ENCODE measurements around the gene CHRNA5. TPM values are rescaled to one million over a fixed set of nuclear protein-coding genes. Genes with fewer than 3 reads are reported as not detected.

Gene CHRNA5
- polyA plus RNA-seq, 3 donors, result 0.19 TPM; not detected in 2

GRCh38 chr15:78614021-78614420, 48.7 kb downstream of the CHRNA5 start:
- Histone ChIP-seq H3K4me3 (replicated peaks in 1 of 3; ENCODE audit: low read depth in 2 of 3, low read length in 3 of 3) (no peak overlapping the region), H3K4me2 (replicated peaks; ENCODE audit: extremely low read depth, low read length, poor library complexity, severe bottlenecking) (no peak overlapping the region), H3K27ac (ENCODE audit: low read depth in 1 of 2, low read length in 2 of 2) (no peak overlapping the region), H3K9me3 (replicated peaks in 1 of 2; ENCODE audit: control insufficient read depth in 1 of 2, insufficient read depth in 1 of 2, low read length in 2 of 2) (no peaks in the 10 kb centered on the region), H3K79me2 (ENCODE audit: insufficient read depth, low read length) (no peaks in the 10 kb centered on the region), H3K27me3 (ENCODE audit: control insufficient read depth in 2 of 2, insufficient read depth in 2 of 2, low read length in 2 of 2) (peaks cover 2 to 7% of the 10 kb centered on the region in 2 donors), H3K9ac (ENCODE audit: insufficient read depth, low read length, poor library complexity, severe bottlenecking) (no peak overlapping the region), H3K4me1 (ENCODE audit: control insufficient read depth in 1 of 2, insufficient read depth in 2 of 2, low read length in 2 of 2) (no peaks in the 10 kb centered on the region), H4K20me1 (ENCODE audit: insufficient read depth, low read length) (no peaks in the 10 kb centered on the region), H3K36me3 (replicated peaks in 1 of 2; ENCODE audit: control insufficient read depth in 1 of 2, insufficient read depth in 2 of 2, low read length in 2 of 2) (no peaks in the 10 kb centered on the region), H2AFZ (ENCODE audit: insufficient read depth, low read depth, low read length, poor library complexity, severe bottlenecking) (no peak overlapping the region)
- H3K27ac Mint-ChIP-seq, result no peak overlapping the region
- no peaks in the 10 kb centered on the region for H3K36me3 Mint-ChIP-seq
- H3K4me1 Mint-ChIP-seq, result peaks cover 9% of the 10 kb centered on the region
- H3K4me3 Mint-ChIP-seq, result no peak overlapping the region
- peaks cover 13 to 17% (median 13%) of the 10 kb centered on the region in 3 donors for H3K27me3 Mint-ChIP-seq (ENCODE audit: low read depth in 3 of 3)
- no peak for TF ChIP-seq CTCF (IDR thresholded peaks at IDR 0.05)
- 80% methylated on average over 1 of the region's 3 CpGs for WGBS (ENCODE audit: insufficient coverage)
- intact Hi-C loops (cut with micrococcal nuclease), result no loop called here
- peaks cover 0 to 4% (median 0%) of the 10 kb centered on the region in 7 donors for H3K9me3 Mint-ChIP-seq
- DNase-seq, result no peak

GRCh38 chr15:78615151-78615589, 49.9 kb downstream of the CHRNA5 start:
- H2AFZ ChIP-seq (ENCODE audit: insufficient read depth, low read depth, low read length, poor library complexity, severe bottlenecking), result no peak overlapping the region
- no peaks in the 10 kb centered on the region for H4K20me1 ChIP-seq (ENCODE audit: insufficient read depth, low read length)
- no peak for DNase-seq
- no peak overlapping the region for H3K4me3 ChIP-seq (replicated peaks in 1 of 3; ENCODE audit: low read depth in 2 of 3, low read length in 3 of 3)
- H3K9ac ChIP-seq (ENCODE audit: insufficient read depth, low read length, poor library complexity, severe bottlenecking), result no peak overlapping the region
- H3K79me2 ChIP-seq (ENCODE audit: insufficient read depth, low read length), result no peaks in the 10 kb centered on the region
- H3K4me1 Mint-ChIP-seq, result peaks cover 12% of the 10 kb centered on the region
- H3K27me3 ChIP-seq (ENCODE audit: control insufficient read depth in 2 of 2, insufficient read depth in 2 of 2, low read length in 2 of 2), result peaks cover 14 to 18% of the 10 kb centered on the region in 2 donors
- intact Hi-C loops (cut with micrococcal nuclease), result no loop called here
- 100% methylated on average over 3 of the region's 3 CpGs for WGBS (ENCODE audit: insufficient coverage)
- no peak overlapping the region for H3K4me2 ChIP-seq (replicated peaks; ENCODE audit: extremely low read depth, low read length, poor library complexity, severe bottlenecking)
- H3K4me1 ChIP-seq (ENCODE audit: control insufficient read depth in 1 of 2, insufficient read depth in 2 of 2, low read length in 2 of 2), result no peaks in the 10 kb centered on the region
- peaks cover 0 to 3% of the 10 kb centered on the region in 2 donors for H3K36me3 Mint-ChIP-seq
- peaks cover 20 to 23% (median 22%) of the 10 kb centered on the region in 3 donors for H3K27me3 Mint-ChIP-seq (ENCODE audit: low read depth in 3 of 3)
- H3K4me3 Mint-ChIP-seq, result no peak overlapping the region
- H3K27ac ChIP-seq (ENCODE audit: low read depth in 1 of 2, low read length in 2 of 2), result no peak overlapping the region
- H3K36me3 ChIP-seq (replicated peaks in 1 of 2; ENCODE audit: control insufficient read depth in 1 of 2, insufficient read depth in 2 of 2, low read length in 2 of 2), result no peaks in the 10 kb centered on the region
- H3K27ac Mint-ChIP-seq, result no peak overlapping the region
- no peaks in the 10 kb centered on the region for H3K9me3 ChIP-seq (replicated peaks in 1 of 2; ENCODE audit: control insufficient read depth in 1 of 2, insufficient read depth in 1 of 2, low read length in 2 of 2)
- no peak for TF ChIP-seq CTCF (IDR thresholded peaks at IDR 0.05)
- H3K9me3 Mint-ChIP-seq, result peaks cover 0 to 5% (median 0%) of the 10 kb centered on the region in 7 donors

Data from CD14-positive monocyte (primary cell).